Suppressor macrophage treated with lipopolysaccharide for 4 hours (primary cell): ENCODE measurements around the gene HOXB5.

Source experiments
- DNase-seq: peaks from one replicate; pipeline ENCODE4 v3.0.0-alpha.2; 2020

The HOXB5 gene

DNA sequence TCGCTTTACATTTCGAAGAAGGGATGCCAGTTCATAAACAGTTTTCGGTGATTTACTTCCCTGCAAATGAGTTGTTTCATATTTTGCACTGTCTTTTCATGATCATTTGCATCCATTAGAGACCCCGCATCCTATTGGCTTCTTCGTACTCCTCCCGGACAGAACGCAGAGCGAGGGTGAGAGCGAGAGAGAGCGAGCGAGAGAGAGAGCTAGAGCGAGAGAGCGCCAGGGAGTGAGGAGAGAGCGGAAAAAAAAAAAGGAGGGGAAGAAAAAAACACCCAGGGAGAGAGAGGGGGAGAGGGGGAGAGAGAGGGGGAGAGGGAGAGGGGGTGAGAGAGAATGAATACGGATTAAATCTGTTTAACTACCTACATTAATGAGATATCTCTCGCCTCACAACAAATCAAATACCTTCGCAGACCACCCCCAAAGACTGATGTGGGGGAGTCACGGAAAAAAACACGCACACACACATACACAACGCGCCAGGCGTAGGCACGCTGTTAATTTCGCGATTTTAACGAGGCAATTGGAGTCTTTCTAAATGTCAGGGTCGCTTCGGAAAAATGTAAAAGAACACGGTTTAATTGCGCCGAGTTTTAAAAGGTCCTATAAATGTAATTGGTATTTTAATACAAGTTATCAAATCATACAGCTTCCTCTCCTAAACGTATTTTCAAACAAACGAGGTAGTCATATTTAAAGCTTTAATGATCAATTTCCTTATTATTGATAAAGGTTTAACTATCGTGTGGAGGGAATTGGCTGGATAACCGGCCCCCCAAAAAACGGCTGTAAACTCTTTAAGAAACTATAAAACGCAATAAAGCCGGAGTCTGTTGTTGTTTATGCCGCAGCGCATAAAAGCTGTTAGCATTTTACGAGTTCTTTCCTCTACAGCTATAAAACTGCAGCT, 21.7 kb upstream of the HOXB5 start, which contains the start of gene HOXB8:
HOXB8 (minus strand) TSS at position 246 of the 916 bp plus-strand sequence. CDS start 588 bp downstream, outside the sequence.
- DNase-seq: no peak

GRCh38 chr17:48613862-48614694, 20.5 kb upstream of the HOXB5 start:
- DNase-seq: no peak

DNA sequence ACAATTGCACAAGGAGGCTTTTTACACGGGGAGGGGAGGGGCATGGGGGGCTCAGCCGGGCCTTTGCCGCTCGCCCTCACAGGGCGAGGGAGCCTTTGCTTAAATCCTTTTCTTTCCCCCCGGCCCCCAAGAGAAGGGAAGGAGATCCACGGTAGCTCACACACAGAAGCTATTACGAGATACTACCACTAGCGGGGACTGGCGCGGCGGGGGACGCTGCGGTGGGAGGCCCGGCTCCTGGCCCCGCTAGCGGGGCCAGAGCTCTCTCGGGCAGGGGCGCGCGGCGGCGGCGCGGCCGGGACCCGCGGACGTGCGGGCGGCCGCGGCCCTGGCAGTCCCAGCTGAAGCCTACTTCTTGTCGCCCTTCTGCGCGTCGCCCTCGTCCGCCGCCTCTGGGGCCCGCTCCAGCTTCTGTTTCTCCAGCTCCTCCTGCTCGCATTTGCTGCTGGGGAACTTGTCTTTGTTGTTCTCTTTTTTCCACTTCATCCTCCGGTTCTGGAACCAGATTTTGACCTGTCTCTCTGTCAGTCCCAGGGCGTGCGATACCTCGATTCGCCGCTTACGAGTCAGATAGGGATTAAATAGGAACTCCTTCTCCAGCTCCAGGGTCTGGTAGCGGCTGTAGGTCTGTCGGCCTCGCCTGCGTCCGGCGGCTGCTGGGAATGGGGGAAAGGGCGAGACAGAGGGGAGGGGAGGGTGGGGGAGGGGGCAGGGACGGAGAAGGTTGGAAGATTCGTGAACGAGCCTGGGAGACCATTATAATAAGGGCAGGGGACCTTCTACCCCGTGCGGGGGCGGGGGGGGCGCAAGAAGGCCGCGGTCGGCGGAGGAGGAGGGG, 19.5 kb upstream of the HOXB5 start:
- peak; percentile 45 for DNase-seq

- no peak for DNase-seq
Measured at GRCh38 chr17:48612456-48612853, 18.9 kb upstream of the HOXB5 start.

- peak; percentile 25 for DNase-seq
Measured at GRCh38 chr17:48611681-48612455, 18.3 kb upstream of the HOXB5 start.

- DNase-seq: peak; percentile 49
Measured at GRCh38 chr17:48611213-48611612, 17.6 kb upstream of the HOXB5 start.

DNA sequence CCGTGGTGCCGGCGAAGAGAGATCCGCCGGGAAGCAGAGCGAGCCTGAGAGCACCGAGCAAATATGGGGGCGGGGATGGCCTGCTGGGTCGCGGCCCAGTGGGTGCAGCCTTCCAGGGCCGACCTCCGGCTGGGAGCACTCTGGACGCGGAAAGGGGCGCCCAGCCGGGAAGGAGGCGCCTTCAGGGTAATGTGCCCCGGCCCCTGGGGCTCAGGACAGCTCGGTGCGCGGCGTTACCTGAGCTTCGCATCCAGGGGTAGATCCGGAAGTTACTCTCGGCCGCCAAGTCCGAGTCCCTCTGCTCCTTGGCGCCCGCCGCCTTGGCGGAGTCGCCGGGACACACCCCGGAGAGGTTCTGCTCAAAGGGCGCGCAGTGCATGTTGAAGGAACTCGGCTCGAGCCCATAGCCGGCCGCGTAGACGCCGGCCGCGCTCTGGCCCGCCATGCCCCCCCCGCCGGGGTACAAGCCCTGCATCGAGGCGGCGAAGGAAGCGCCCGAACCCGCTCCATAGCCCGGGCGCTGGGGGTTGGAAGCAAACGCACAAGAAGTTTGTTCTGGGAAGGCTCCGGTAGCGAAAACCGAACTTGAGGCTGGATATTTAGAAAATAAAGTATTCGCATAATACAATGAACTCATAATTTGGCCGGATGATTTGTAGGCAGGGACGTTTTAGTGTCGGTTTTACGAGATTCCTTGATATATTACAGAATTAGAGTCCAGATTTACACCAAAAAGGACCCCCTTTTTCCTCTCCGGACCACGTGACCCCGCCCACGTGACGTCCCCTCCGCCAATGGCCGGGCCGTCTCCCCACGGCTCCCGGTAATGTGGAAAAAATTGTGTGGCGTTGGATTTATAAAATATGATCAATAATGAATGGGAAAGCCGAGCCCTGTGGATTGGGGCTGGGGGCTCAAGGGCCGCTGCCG, 17.0 kb upstream of the HOXB5 start, which contains the start of gene HOXB7:
HOXB7 (minus strand) TSS at position 736 of the 930 bp plus-strand sequence; CDS start at position 637, 99 bp downstream.
- DNase-seq: peak; percentile 50

GRCh38 chr17:48609759-48610281, 16.2 kb upstream of the HOXB5 start:
- no peak for DNase-seq

GRCh38 chr17:48609033-48609432, 15.5 kb upstream of the HOXB5 start:
- DNase-seq: no peak

GRCh38 chr17:48608494-48608834, 14.9 kb upstream of the HOXB5 start:
- DNase-seq: no peak

- no peak for DNase-seq
Measured at GRCh38 chr17:48606892-48607614, 13.5 kb upstream of the HOXB5 start.

DNA sequence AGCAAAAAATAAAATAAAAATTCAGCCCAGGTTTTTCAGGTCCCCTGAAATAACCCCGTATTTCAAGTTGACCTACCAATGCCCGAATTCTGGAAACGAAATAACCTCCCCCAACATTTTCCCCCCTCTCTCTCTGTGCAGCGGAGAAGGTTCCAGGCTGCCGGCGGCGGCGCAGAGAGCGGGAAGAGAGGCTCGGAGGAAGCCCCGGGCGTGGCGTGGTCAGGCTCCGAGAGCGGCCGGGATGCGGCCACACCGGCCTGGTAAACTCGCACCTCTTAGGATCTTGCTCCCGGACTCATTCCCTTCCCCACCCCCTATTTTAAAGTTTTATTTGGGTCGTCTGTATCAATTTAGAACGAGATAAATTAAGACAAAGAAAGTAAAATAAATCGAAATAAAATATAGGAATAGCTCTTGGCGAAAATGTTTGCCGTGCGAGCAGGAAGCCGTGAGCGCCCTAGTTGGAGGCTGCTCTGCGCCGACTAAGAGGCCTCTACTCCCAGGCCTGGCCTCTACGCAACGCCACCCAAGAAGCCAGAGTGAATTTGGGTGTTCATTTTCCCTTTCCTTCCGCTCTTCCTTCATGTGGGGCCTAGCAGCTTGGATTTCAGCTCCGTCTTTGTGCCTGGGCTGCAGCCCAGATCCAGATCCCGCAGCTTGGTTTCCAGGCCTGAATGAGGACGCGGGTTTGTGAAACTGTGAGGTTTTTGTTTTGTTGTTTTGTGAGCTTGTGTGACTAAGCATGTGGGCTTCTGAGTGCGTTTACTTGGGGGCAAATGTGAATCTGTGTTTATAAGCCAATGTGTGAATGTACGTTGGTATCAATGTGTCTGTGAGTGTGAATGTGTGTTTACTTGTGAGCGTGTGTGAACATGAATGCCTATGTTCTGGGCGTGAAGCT, 12.7 kb upstream of the HOXB5 start:
- no peak for DNase-seq

DNA sequence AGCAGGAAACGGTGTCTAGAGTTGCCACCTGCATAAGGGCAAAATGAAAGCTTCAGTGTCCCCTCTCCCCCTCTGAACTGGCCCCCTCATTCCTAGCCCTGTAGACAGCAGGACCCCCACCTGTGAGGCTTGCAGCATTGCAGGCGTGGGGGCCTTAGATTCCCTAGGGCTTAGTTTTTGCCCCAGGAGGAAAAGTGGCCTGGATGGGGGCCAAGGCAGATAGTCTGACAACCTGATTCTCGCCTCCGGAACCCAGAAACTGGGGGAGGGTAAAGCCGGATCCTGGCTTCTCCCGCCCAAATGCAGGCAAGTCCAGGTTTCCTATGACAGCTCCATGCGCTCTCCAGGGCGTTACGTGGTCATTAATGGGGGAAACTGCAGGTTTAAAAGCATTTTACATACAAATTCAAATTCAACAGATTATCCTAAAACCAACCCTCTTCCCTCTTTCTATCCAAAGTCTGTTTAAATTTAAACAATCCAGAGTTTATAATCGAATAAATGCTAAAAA, 11.9 kb upstream of the HOXB5 start:
- DNase-seq: no peak

- no peak for DNase-seq
Measured at GRCh38 chr17:48604770-48605329, 11.3 kb upstream of the HOXB5 start, which contains the start of gene HOXB6. Gene HOXB6, minus strand, starts transcription at chr17:48604986. Its CDS starts 6,836 bp downstream, at chr17:48598150.

DNA sequence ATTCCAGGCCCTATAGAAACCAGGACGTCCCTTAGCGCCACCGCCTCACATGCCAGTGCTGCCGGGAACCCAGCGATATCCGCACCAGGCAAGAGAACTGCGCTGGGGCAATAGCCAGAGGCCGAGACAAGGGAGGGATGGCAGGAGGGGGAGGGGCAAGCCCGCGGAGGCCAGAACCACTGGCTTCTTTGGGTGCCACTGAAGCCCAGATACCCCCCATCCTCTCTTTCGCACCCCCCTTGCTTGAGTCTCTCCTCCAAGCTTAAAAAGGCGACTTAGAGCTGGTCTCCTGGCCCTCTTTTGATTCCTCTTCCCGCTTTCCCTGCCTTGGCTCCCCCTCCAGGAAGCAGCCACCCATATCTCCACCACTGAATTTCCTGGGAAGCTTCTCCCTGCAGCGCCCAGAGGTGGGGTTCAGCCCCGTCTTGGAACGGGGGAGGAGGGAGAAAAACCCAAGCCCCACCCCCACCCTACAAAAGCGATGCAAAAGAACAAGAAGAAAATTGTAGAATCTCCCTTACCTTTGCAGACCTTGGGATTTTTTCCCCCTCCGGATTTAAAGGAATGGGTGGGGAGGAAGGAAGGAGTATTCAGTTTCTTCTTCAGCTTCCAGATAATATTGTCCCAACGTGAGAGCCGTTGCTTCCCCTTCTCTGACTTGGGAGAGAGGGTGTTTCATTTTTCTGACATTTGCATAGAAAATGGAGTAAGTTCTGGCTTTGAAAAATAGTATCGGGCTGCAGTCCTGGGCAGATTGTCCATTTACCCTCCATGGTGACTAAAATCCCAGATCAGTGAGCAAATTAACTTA, 10.6 kb upstream of the HOXB5 start:
- DNase-seq: no peak

GRCh38 chr17:48601539-48602425, 8.2 kb upstream of the HOXB5 start:
- DNase-seq: no peak
